ENCODE results near the gene ATP8A2.

DNA sequence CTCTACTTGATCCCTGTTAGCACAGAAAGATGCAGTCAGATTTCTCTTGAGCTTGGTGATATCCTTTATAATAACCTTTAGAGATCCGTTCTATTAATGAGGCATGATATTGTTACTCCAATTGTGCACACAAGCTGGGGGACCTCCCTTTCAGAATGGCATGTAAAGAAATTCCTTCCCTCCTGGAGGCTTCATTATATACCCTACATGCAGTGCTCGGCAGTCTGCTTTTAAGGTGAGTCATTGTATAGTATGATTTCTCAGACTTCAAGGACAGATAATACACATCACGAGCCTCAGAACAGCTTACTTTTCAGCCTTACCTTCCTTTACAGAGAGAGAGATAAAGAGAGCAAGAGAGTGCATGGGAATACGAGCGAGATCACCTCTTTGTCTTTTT lies 261.3 kb downstream of the ATP8A2 start:
- TF ChIP-seq POLR2A (IDR thresholded peaks at IDR 0.05; ENCODE audit: low read length) = no peak
- no peak for TF ChIP-seq GATA1 (IDR thresholded peaks at IDR 0.05; ENCODE audit: low read depth, low read length)
